Renal cortical epithelial cell (primary cell): ENCODE measurements around the gene LHX6. TPM values are rescaled to one million over a fixed set of nuclear protein-coding genes. Genes with fewer than 3 reads are reported as not detected.

ENCODE experiments used
- DNase-seq: peaks from one replicate; pipeline ENCODE4 v3.0.0-alpha.2; 2011; ENCODE audit warnings: low read depth
- total RNA-seq: library from RNA; depleted of rRNA; stranded (reverse); fragments of >200 nt; gene quantifications from 2 replicates; pipeline ENCODE4 v1.2.3, GENCODE V29; 2014

The LHX6 gene
- total RNA-seq, 1 donor from 2014 or later, result 0.10 TPM

DNA sequence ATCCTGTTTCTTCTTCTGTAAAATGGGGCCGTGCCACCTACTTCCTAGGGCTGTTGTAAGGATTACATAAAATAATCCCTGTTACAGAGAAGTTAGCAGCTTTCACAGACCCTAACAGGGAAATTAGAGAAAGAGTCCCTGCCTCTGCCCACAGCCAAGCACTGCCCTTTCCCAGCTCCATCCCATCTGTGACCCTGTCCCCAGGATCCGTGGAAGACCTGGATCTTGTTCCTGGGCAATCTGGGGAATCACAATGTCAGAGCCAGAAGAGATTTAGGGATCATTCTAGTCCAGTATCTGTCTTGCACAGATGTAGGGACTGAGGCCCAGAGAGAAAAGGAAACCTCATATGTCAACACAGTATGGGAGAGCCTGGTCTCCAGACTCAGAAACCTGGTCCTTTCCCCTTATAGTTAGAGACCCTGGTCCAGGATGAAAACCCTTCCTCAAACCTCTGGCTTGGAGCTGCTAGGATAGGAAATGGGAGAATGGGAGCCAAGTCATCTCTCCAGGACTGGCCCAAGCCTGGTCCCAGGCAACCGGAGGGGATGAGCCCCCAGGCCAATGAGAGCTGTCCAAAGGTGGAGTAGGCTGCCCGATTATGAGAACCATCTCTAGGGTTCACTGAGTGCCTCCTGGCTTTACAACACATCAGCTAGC is 12.5 kb downstream of the LHX6 start:
- DNase-seq, result no peak

- no peak for DNase-seq
Observed at GRCh38 chr9:122215663-122216062, 13.1 kb downstream of the LHX6 start.

GRCh38 chr9:122214507-122214906 is 14.2 kb downstream of the LHX6 start:
- DNase-seq, result no peak

GRCh38 chr9:122213589-122214413 is 15.0 kb downstream of the LHX6 start:
- DNase-seq, result no peak

DNA sequence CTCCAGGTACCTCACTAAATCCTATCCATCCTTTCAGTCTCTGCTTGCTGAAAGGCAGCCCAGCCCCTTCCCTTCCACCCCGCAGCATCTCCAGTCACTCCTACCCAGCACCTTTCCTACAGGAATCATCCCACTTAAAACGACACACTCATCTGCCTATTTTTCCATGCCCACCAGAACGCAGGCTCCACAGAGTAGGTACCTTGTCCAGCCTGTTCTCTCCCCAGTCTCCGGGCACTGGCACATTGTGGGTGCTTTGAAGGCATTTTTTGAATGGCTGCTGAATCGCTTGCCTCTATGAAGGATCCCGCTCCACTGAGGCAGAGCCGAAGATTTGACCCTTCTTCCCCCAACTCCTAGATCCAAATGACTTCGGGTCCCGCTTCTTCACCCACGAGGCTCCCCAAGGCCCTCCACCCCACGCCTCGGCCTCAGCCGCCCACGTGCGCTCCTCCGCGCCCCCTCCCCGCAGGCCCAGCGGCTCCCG is 15.6 kb downstream of the LHX6 start:
- DNase-seq, result no peak

- no peak for DNase-seq
Observed at GRCh38 chr9:122212473-122213004, 16.2 kb downstream of the LHX6 start.

GRCh38 chr9:122209451-122209850 is 19.3 kb downstream of the LHX6 start:
- no peak for DNase-seq

DNA sequence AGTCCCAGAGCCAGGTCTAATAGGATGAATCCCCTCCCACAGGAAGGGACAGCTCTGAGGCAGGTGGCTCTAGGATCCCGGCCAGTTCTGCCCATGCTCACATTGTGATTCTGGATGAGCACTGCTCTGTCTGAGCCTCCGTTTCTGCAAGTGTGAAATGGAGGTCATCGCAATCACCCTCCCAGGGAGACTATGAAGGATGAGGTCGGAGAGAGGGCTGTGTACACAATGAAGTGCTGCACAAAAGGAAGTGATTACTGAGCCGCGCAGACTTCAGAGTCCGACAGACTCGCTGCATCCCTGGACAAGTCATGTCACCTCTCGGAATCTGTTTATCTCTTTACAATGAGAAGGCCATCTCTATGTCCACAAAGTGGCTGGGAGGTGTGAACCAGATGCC is 21.7 kb downstream of the LHX6 start:
- DNase-seq, result no peak

GRCh38 chr9:122206118-122207046 is 22.4 kb downstream of the LHX6 start:
- peak; percentile 73 for DNase-seq

DNA sequence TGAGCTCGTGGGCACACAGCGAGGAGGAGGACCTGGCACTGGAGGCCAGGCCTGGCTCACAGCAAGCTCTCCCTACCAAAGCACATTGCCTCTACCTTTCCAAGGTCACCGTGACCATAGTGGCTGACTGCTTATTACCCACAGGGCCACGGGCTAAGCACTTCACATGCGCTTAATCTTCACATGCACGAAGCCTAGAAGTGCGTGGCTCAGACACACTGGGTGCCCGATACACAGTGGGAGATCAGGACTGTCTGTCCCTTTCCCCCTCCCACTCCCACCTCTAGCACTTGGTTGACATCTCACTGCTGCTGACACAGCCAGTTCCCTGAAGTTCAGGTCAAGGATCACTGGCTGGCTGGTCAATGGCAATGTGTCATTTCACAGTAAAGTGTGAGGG is 23.6 kb downstream of the LHX6 start:
- no peak for DNase-seq

- no peak for DNase-seq
Observed at GRCh38 chr9:122204491-122204890, 24.3 kb downstream of the LHX6 start.

GRCh38 chr9:122204055-122204454 is 24.7 kb downstream of the LHX6 start:
- DNase-seq, result no peak

- DNase-seq, result no peak
Observed at GRCh38 chr9:122202111-122202510, 26.6 kb downstream of the LHX6 start.

DNA sequence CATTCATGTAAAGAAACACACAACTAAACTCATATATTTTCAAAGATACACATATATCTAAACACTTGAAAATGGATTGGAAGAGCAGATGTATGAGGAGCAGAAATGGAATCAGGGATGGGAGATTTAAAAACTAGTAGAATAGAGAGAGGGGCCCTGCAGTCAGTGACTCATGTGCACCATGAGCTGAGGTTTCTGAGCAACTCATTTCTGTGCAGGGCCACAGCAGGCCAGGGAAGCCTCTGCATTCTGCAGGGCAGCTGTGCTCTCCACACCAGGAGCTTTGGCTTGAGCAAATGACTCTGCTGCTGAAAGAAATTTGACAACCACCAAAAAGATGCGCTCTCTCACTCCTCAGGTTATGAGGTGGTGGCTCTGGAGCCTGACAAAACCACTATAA is 27.1 kb downstream of the LHX6 start:
- no peak for DNase-seq

DNA sequence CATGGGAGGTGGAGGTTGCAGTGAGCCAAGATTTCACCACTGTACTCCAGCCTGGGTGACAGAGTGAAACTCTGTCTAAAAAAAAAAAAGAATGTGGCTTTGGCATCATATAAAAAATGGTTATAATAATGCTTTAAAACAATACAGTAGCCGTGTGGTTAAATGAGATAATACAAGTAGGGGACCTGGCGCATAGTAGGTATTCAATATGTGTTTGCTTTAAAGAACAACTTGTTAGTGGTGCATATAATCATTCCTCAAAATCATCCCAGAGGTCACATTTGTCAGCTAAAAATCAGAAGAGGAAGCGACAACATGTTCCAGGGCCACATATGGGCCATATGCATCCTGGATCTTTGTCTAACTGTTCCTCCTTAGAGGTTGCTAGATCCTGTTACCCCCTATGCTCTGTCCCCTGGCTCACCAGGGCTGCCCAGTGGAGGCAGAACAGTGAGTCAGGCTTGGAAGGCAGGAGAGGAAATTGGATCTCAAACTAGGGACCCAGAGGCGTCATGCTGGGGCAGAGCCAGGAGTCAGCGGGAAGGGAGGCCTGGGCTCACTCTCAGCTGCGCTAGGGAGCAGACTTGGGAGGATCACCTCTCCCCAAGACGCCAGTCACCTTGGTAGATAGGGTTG is 27.7 kb downstream of the LHX6 start:
- no peak for DNase-seq

DNA sequence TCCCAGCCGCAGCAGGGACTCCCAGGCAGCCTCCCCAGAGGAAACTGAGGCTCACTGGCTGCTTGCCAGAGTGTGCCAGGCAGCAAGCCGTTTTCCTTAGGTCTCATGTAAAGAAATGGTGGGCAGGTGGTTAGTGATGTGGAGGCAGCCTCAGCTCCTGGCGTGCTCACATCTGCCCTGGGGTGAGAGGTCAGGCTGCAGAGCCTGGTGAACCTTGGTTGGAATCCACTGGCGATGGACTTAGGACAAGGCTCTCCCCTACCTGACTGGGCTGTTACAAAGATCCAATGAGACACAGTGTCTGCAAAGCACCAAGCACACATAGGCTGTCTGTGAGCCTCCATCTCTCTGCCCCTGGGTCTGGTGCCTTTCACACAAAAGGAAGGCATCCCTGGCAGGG is 30.9 kb downstream of the LHX6 start:
- no peak for DNase-seq

DNA sequence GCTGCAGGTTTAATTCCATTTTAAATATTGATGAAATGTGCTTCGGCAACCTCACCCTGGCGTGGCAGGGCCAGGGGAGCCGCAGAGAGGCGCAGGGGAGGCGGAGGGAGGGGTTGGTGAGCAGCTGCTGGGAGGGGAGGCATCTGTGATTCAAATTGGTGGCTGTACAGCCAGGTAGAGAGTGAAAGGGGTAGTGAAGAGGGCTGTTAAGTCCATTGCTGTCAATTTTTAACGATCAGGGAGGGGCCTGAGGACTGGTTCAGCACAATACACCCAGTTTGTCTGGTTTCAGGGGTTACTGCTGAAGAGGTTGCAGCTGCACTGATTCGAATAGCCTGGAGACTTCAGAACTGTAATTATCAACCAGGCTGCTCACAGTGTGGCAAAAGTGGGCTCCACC is 31.3 kb downstream of the LHX6 start:
- peak; percentile 30 for DNase-seq

DNA sequence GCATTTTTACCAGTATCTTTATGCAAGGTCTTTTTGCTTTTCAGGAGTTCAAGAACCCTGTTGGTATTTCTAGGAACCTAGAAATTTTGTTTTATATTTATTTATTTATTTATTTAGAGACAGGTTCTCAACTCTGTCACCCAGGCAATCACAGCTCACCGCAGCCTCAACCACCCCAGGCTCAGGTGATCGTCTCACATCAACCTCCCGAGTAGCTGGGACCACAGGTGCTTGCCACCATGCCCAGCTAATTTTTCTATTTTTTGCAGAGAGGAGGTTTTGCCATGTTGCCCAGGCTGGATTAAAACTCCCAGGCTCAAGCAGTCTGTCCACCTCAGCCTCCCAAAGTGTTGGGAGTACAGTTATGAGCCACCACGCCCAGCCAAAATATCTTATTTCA is 32.9 kb downstream of the LHX6 start:
- no peak for DNase-seq

GRCh38 chr9:122193651-122194050 is 35.1 kb downstream of the LHX6 start:
- DNase-seq, result no peak

GRCh38 chr9:122192914-122193525 is 35.7 kb downstream of the LHX6 start:
- DNase-seq, result no peak
